Gastroesophageal sphincter (tissue), 4 donors: ENCODE results near the gene SMARCA4. TPM values are rescaled to one million over a fixed set of nuclear protein-coding genes. Genes with fewer than 3 reads are reported as not detected.
"Not testable (repeated sequence)": the region's sequence is repeated elsewhere in the genome, so short reads cannot be mapped to it uniquely, and the experiment has no call there.

Source experiments
- ATAC-seq: fragments of 150-250 bp; one replicate; pipeline ENCODE4 v1.9.1; 2016; ENCODE audit warnings: mild to moderate bottlenecking, moderate library complexity
- H3K27ac ChIP-seq, 4 donors: fragments of 200-600 bp; sonication (generic) in 3 of 4; 1 replicate in 3 of 4; 2 replicates in 1 of 4; pipeline ENCODE4 v1.5.1; 2016 to 2019
- H3K27me3 ChIP-seq: fragments of 200-600 bp; sonication (generic); one replicate; pipeline ENCODE4 v1.5.1; 2019
- H3K36me3 ChIP-seq, 2 donors: fragments of 200-600 bp; sonication (generic); one replicate each; pipeline ENCODE4 v1.5.1; 2019; ENCODE audit warnings: control low read depth in 1 of 2
- H3K4me1 ChIP-seq, 3 donors: fragments of 200-600 bp; sonication (generic); 1 replicate in 2 of 3; 2 replicates in 1 of 3; pipeline ENCODE4 v1.5.1; 2016 to 2019; ENCODE audit warnings: control low read depth in 2 of 3
- H3K4me3 ChIP-seq, 2 donors: fragments of 200-600 bp; sonication (generic); one replicate each; pipeline ENCODE4 v1.5.1; 2019; ENCODE audit warnings: mild to moderate bottlenecking in 1 of 2, moderate library complexity in 1 of 2
- H3K9me3 ChIP-seq, 3 donors: fragments of 200-600 bp; sonication (generic); one replicate each; pipeline ENCODE4 v1.5.1; 2017 to 2019; ENCODE audit warnings: control low read depth in 2 of 3
- CTCF ChIP-seq, 4 experiments: fragments of 200-600 bp in 2 of 4; fragments of 450-650 bp in 2 of 4; sonication (generic) in 1 of 4; IDR thresholded peaks; one replicate each; pipeline ENCODE4 v1.5.1; 2017 to 2019; ENCODE audit warnings: antibody characterized with exemption in 4 of 4, mild to moderate bottlenecking in 2 of 4, moderate library complexity in 2 of 4
- EP300 ChIP-seq: sonication (generic); formaldehyde crosslinking; IDR thresholded peaks from one replicate; pipeline ENCODE4 v1.6.1; 2017; ENCODE audit warnings: antibody characterized with exemption, mild to moderate bottlenecking
- POLR2A ChIP-seq, 2 donors: fragments of 450-650 bp; IDR thresholded peaks; one replicate each; pipeline ENCODE4 v1.6.1; 2017; ENCODE audit warnings: antibody characterized with exemption in 2 of 2, mild to moderate bottlenecking in 2 of 2, moderate library complexity in 1 of 2
- POLR2AphosphoS5 ChIP-seq: sonication (generic); formaldehyde crosslinking; IDR thresholded peaks from one replicate; pipeline ENCODE4 v1.6.1; 2017; ENCODE audit warnings: antibody characterized with exemption
- WGBS, 2 donors: methylation state at CpG; one replicate each; pipeline ENCODE4 v1.1.5; 2018; ENCODE audit warnings: low coverage in 1 of 2; 5-methylcytosine and 5-hydroxymethylcytosine counted together
- total RNA-seq, 4 donors: library from RNA; depleted of rRNA; stranded (reverse); fragments of >200 nt; gene quantifications; one replicate each; pipeline ENCODE4 v1.1.0, GENCODE V29; 2016

SMARCA4 gene
- total RNA-seq, 4 donors from 2014 or later, result 37.8 to 77.9 (median 51.1) TPM

- H3K27me3 ChIP-seq, result no peaks in the 10 kb centered on the region
- ATAC-seq, result no peak
- H3K36me3 ChIP-seq, result peaks cover 0 to 47% of the 10 kb centered on the region in 2 donors
- peak overlapping the region; percentile 69 to 99 for H3K4me3 ChIP-seq
- TF ChIP-seq POLR2AphosphoS5 (no peak), EP300 (no peak), POLR2A (IDR thresholded peaks at IDR 0.05) (no peak), CTCF (IDR thresholded peaks at IDR 0.05) (no peak)
- peak overlapping the region in 3 of 4 donors; percentile 87 to 89 (median 88) for H3K27ac ChIP-seq
- H3K9me3 ChIP-seq, result no peaks in the 10 kb centered on the region
- peaks cover 2 to 45% (median 16%) of the 10 kb centered on the region in 3 donors for H3K4me1 ChIP-seq
- WGBS, 2 donors, result 7% methylated on average over 3 of the region's 27 CpGs; no CpG with 5 or more reads in 1 of the 2 donors
These were observed 31.4 kb upstream of the SMARCA4 start for GRCh38 chr19:10929402-10929794.

DNA sequence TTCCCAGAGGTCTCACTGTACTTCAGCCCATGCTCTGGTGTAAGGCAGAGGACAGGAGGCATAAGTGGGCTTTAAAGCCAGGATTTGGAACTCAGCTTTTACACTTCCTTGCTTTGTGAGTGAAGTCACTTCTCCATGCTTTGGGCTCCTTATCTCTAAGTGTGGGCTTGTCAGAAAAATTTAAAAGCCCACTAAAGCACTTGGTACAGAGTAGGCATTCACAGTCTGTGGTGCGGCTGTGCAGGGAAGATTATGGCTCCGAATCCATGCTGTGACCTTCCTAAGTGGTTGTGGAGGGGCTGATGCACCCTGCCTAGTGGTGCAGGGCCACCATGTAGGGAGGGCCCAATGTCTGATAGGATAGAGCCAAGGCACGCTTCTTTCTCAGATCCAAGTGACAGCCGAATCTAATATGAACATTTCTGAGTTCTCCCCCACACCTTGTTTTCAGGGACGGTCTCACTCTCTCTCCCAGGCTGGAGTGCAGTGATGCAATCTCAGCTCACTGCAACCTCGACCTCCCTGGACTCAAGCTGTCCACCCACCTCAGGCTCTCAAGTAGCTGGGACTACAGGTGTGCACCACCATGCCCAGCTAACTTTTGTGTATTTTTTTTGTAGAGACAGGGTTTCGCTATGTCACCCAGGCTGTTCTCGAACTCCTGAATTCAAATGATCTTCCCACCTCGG is 25.3 kb upstream of the SMARCA4 start:
- H3K36me3 ChIP-seq, result peaks cover 0 to 25% of the 10 kb centered on the region in 2 donors
- peaks cover 0 to 21% (median 0%) of the 10 kb centered on the region in 3 donors for H3K4me1 ChIP-seq
- no peaks in the 10 kb centered on the region for H3K9me3 ChIP-seq
- TF ChIP-seq POLR2AphosphoS5, result no peak
- TF ChIP-seq CTCF (IDR thresholded peaks at IDR 0.05), result no peak
- TF ChIP-seq POLR2A (IDR thresholded peaks at IDR 0.05), result no peak
- TF ChIP-seq EP300, result no peak
- H3K27me3 ChIP-seq, result no peaks in the 10 kb centered on the region
- 86 to 90% methylated on average over 2 to 6 of the region's 9 CpGs for WGBS, 2 donors
- no peak overlapping the region for H3K4me3 ChIP-seq
- ATAC-seq, result no peak
- no peak overlapping the region for H3K27ac ChIP-seq

- WGBS, 2 donors, result 1 to 13% methylated on average over 3 to 11 of the region's 11 CpGs
- peak; percentile 75 for ATAC-seq
These were observed 24.2 kb upstream of the SMARCA4 start for GRCh38 chr19:10936661-10937084.

GRCh38 chr19:10941649-10942048 is 19.2 kb upstream of the SMARCA4 start:
- H3K4me3 ChIP-seq, ATAC-seq, H3K9me3 ChIP-seq, H3K27me3 ChIP-seq, H3K36me3 ChIP-seq, H3K27ac ChIP-seq: not testable (repeated sequence)
- 72 to 75% methylated on average over 9 to 13 of the region's 14 CpGs for WGBS, 2 donors
- H3K4me1 ChIP-seq, result peaks cover 0 to 16% (median 0%) of the 10 kb centered on the region in 3 donors

More at GRCh38 chr19:10936661-10937084, 24.2 kb upstream of the SMARCA4 start:
- TF ChIP-seq EP300 (no peak), CTCF (IDR thresholded peaks at IDR 0.05) (peak in 3 of 4 experiments; percentile 57 to 73 (median 70)), POLR2AphosphoS5 (no peak), POLR2A (IDR thresholded peaks at IDR 0.05) (no peak)
- Histone ChIP-seq H3K36me3 (peaks cover 0 to 19% of the 10 kb centered on the region in 2 donors), H3K9me3 (no peaks in the 10 kb centered on the region), H3K27ac (peak overlapping the region in 2 of 4 donors; percentile 31 to 48), H3K27me3 (no peaks in the 10 kb centered on the region), H3K4me3 (peak overlapping the region in 1 of 2 donors; percentile 14), H3K4me1 (peaks cover 0 to 13% (median 0%) of the 10 kb centered on the region in 3 donors)

GRCh38 chr19:10943412-10943811 is 17.4 kb upstream of the SMARCA4 start:
- not testable (repeated sequence) for H3K36me3 ChIP-seq, H3K9me3 ChIP-seq, H3K27me3 ChIP-seq, H3K4me1 ChIP-seq, H3K27ac ChIP-seq, ATAC-seq, H3K4me3 ChIP-seq
- WGBS, 2 donors, result 92 to 95% methylated on average over 3 to 4 of the region's 4 CpGs

GRCh38 chr19:10945264-10945663 is 15.6 kb upstream of the SMARCA4 start:
- WGBS, 2 donors, result 89 to 91% methylated on average over 3 to 4 of the region's 4 CpGs
- TF ChIP-seq POLR2A (IDR thresholded peaks at IDR 0.05) (no peak), POLR2AphosphoS5 (no peak), CTCF (IDR thresholded peaks at IDR 0.05) (no peak)

More at GRCh38 chr19:10945264-10945663, 15.6 kb upstream of the SMARCA4 start:
- Histone ChIP-seq H3K27me3 (no peaks in the 10 kb centered on the region), H3K4me3 (no peak overlapping the region), H3K4me1 (peaks cover 0 to 9% (median 0%) of the 10 kb centered on the region in 3 donors), H3K9me3 (no peaks in the 10 kb centered on the region), H3K36me3 (no peaks in the 10 kb centered on the region), H3K27ac (no peak overlapping the region)
- ATAC-seq, result no peak
